ENCODE measurements around the gene GLRX. TPM values are rescaled to one million over a fixed set of nuclear protein-coding genes. Genes with fewer than 3 reads are reported as not detected.
"Not testable (repeated sequence)": the region's sequence is repeated elsewhere in the genome, so short reads cannot be mapped to it uniquely, and the experiment has no call there.

Gene GLRX
- total and polyA plus RNA-seq, 4 experiments from 2014 or later, result 73.9 to 207 (median 140) TPM

DNA sequence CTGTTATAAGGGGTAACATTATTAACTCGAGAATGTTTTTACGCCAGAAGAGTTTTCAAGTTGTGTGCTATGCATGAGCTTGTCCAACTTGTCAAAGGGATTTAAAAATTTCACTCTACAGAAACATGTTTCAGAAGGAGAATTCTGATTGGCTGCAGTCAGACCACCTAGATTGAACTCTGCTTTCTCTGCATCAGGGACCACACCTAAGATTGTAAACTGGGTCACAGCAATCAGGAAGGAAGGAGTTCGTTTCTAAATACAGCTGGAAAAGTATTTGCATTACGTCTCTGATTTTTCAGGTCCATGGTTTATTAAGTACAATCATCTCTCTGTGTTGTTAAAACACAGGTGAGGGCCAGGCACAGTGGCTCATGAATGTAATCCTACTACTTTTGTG lies 5.8 kb downstream of the GLRX start:
- Mint-ChIP-seq H3K27me3 (no peaks in the 10 kb centered on the region), H3K4me1 (peaks cover 70 to 95% (median 75%) of the 10 kb centered on the region in 4 donors), H3K9me3 (no peaks in the 10 kb centered on the region), H3K36me3 (peaks cover 56 to 73% of the 10 kb centered on the region in 2 donors), H3K27ac (peak overlapping the region; percentile 76 to 96 (median 92)), H3K4me3 (peak overlapping the region; percentile 79 to 100 (median 98))
- Histone ChIP-seq H3K9me3 (ENCODE audit: control insufficient read depth in 1 of 2, low read length in 2 of 2) (no peaks in the 10 kb centered on the region), H3K4me3 (ENCODE audit: low read length in 2 of 2) (no peak overlapping the region), H3K27me3 (ENCODE audit: insufficient read depth, low read length) (no peaks in the 10 kb centered on the region), H3K36me3 (ENCODE audit: insufficient read depth, low read length) (peaks cover 18% of the 10 kb centered on the region), H3K4me1 (ENCODE audit: insufficient read depth, low read length) (peaks cover 89% of the 10 kb centered on the region), H3K27ac (ENCODE audit: low read depth, low read length) (peak overlapping the region; percentile 66)
- ChIA-PET POLR2A (ENCODE audit: partially characterized antibody) (interaction anchor here (1.2 to 11.1 kb wide), 6 partner anchors 8 to 170 kb away, joined by 3 to 273 read pairs (median 4); partner anchors contain the start of gene RFESD), CTCF (ENCODE audit: partially characterized antibody) (interaction anchor here (0.9 to 7.9 kb wide), 4 partner anchors 8 to 35 kb away, joined by 5 to 51 read pairs (median 12); no protein-coding TSS in a partner anchor)
- intact Hi-C loops (cut with micrococcal nuclease), result no loop called here
- no peak for DNase-seq

DNA sequence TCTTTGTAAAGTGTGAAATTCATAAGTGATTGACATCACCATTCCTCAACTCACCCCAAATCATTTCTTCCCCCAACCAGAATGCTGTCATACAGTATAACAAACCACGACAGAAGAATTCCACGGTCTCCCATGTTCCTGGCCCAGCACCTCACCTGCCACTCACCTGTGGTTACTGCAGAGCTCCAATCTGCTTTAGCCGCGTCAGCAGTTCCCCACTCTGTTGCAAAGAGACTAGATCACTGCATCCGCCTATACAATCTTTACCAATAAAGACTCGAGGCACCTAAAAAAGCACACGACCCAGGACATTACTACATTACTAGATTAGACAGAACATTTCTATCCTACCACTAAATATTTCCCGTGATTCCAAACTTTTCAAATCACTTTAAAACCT lies 6.2 kb downstream of the GLRX start:
- peaks cover 56 to 71% of the 10 kb centered on the region in 2 donors for H3K36me3 Mint-ChIP-seq
- no peak overlapping the region for H3K4me3 ChIP-seq (ENCODE audit: low read length in 2 of 2)
- DNase-seq, result no peak
- no peaks in the 10 kb centered on the region for H3K27me3 ChIP-seq (ENCODE audit: insufficient read depth, low read length)
- peaks cover 89% of the 10 kb centered on the region for H3K4me1 ChIP-seq (ENCODE audit: insufficient read depth, low read length)
- peaks cover 73 to 95% (median 78%) of the 10 kb centered on the region in 4 donors for H3K4me1 Mint-ChIP-seq
- no peaks in the 10 kb centered on the region for H3K27me3 Mint-ChIP-seq
- H3K9me3 ChIP-seq (ENCODE audit: control insufficient read depth in 1 of 2, low read length in 2 of 2), result no peaks in the 10 kb centered on the region
- ChIA-PET POLR2A (ENCODE audit: partially characterized antibody) (interaction anchor here (0.8 to 11.1 kb wide), 6 partner anchors 9 to 170 kb away, joined by 3 to 273 read pairs (median 4); partner anchors contain the start of gene RFESD), CTCF (ENCODE audit: partially characterized antibody) (interaction anchor here (0.9 to 7.9 kb wide), 4 partner anchors 8 to 35 kb away, joined by 5 to 51 read pairs (median 12); no protein-coding TSS in a partner anchor)
- H3K27ac ChIP-seq (ENCODE audit: low read depth, low read length), result peak overlapping the region; percentile 66
- no peaks in the 10 kb centered on the region for H3K9me3 Mint-ChIP-seq
- peak overlapping the region; percentile 79 to 100 (median 98) for H3K4me3 Mint-ChIP-seq
- intact Hi-C loops (cut with micrococcal nuclease), result no loop called here
- peak overlapping the region; percentile 76 to 96 (median 92) for H3K27ac Mint-ChIP-seq
- peaks cover 18% of the 10 kb centered on the region for H3K36me3 ChIP-seq (ENCODE audit: insufficient read depth, low read length)

DNA sequence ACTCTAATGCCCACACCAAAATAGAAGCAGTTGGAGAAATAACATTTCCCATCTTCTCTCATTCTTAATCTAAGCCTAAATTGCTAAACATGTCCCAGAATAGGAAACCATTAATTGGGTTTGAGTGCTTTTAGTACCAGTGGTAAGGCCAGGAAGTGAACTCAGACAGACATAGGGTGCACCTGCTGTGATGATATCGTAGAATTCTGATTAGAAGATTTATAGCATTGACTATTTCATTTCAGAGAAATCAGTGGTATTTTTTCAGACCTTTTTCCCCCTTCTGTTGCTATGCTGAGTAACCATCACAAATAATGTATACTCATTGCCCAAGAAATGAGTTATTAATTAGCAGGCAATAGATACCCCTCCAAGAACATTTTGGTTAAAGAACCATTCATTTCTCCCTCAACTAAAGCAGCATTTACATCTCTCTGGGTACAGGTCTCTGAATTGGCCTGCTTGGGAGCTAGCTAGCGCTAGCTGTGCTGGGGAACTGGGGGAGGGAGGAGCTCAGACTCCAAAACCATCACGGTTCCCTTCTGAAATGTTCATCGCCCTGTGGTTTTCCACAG lies 7.3 kb downstream of the GLRX start:
- H3K9me3 ChIP-seq (ENCODE audit: control insufficient read depth in 1 of 2, low read length in 2 of 2), result no peaks in the 10 kb centered on the region
- peaks cover 87% of the 10 kb centered on the region for H3K4me1 ChIP-seq (ENCODE audit: insufficient read depth, low read length)
- intact Hi-C loops (cut with micrococcal nuclease), result no loop called here
- H3K4me3 ChIP-seq (ENCODE audit: low read length in 2 of 2), result no peak overlapping the region
- H3K4me3 Mint-ChIP-seq, result peak overlapping the region in 4 of 8 donors; percentile 12 to 79 (median 15)
- H3K27me3 ChIP-seq (ENCODE audit: insufficient read depth, low read length), result no peaks in the 10 kb centered on the region
- H3K9me3 Mint-ChIP-seq, result no peaks in the 10 kb centered on the region
- peaks cover 18% of the 10 kb centered on the region for H3K36me3 ChIP-seq (ENCODE audit: insufficient read depth, low read length)
- peaks cover 52 to 70% of the 10 kb centered on the region in 2 donors for H3K36me3 Mint-ChIP-seq
- H3K27ac Mint-ChIP-seq, result peak overlapping the region; percentile 3 to 96 (median 92)
- peaks cover 75 to 98% (median 85%) of the 10 kb centered on the region in 4 donors for H3K4me1 Mint-ChIP-seq
- CTCF ChIA-PET (ENCODE audit: partially characterized antibody), result interaction anchor here (0.8 to 7.9 kb wide), 3 partner anchors 24 to 33 kb away, joined by 5 to 51 read pairs (median 16); no protein-coding TSS in a partner anchor
- POLR2A ChIA-PET (ENCODE audit: partially characterized antibody), result interaction anchor here (1.2 to 11.1 kb wide), 3 partner anchors 10 to 169 kb away, joined by 4 to 273 read pairs (median 5); partner anchors contain the start of gene RFESD
- no peaks in the 10 kb centered on the region for H3K27me3 Mint-ChIP-seq
- DNase-seq, result no peak
- H3K27ac ChIP-seq (ENCODE audit: low read depth, low read length), result peak overlapping the region; percentile 66

DNA sequence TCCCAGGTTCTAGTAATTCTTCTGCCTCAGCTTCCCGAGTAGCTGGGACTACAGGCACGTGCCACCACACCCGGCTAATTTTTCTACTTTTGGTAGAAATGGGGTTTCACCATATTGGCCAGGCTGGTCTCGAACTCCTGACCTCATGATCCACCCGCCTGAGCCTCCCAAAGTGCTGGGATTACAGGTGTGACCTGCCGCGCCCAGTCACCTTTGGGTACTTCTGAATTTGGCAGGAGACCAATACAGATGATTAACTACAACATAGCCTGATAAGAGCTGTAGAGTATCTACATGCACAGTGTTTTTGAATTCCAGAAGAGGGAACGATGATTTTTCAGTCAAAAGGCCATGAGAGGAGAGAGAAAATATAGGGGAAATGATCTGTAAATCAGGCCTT lies 9.5 kb downstream of the GLRX start:
- H3K9me3 Mint-ChIP-seq; H3K27me3 ChIP-seq (ENCODE audit: insufficient read depth, low read length); H3K27ac ChIP-seq (ENCODE audit: low read depth, low read length); DNase-seq; H3K27me3 Mint-ChIP-seq; H3K4me3 ChIP-seq (ENCODE audit: low read length in 2 of 2); H3K9me3 ChIP-seq (ENCODE audit: control insufficient read depth in 1 of 2, low read length in 2 of 2); intact Hi-C loops (cut with micrococcal nuclease): not testable (repeated sequence)
- Mint-ChIP-seq H3K36me3 (peaks cover 42 to 58% of the 10 kb centered on the region in 2 donors), H3K4me3 (peak overlapping the region in 1 of 8 donors; percentile 6), H3K27ac (peak overlapping the region in 6 of 7 donors; percentile 22 to 92 (median 73)), H3K4me1 (peaks cover 78 to 100% (median 88%) of the 10 kb centered on the region in 4 donors)
- ChIA-PET CTCF (ENCODE audit: partially characterized antibody) (interaction anchor here (0.7 to 2.4 kb wide), 3 partner anchors 8 to 32 kb away, joined by 3 to 17 read pairs (median 10); partner anchors contain the start of gene GLRX), POLR2A (ENCODE audit: partially characterized antibody) (interaction anchor here (1.7 to 6.5 kb wide), 2 partner anchors 9 to 23 kb away, joined by 21 to 92 read pairs; partner anchors contain the start of gene GLRX)
- Histone ChIP-seq H3K4me1 (ENCODE audit: insufficient read depth, low read length) (peaks cover 91% of the 10 kb centered on the region), H3K36me3 (ENCODE audit: insufficient read depth, low read length) (peaks cover 18% of the 10 kb centered on the region)

DNA sequence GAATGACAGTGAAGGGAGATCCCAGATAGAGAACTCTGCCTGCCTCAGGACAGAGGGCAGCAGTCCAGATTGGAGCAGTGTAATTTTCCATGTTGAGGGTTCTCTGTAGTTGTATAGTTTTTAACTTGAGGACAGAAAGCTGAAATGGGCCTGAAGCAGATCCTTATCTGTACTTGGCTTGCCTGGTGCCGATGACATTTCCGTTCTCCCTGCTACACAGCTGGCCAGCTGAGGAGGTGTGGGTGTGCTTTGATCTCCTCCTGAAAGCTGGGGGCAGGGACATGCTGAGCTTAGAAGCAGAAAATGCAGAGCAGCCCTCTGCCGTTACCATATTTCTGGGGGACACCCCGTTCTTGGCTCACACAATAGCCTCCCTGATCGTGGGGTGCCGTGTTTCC lies 10.5 kb downstream of the GLRX start:
- ChIA-PET CTCF (ENCODE audit: partially characterized antibody) (interaction anchor here (0.7 to 2.4 kb wide), 5 partner anchors 9 to 31 kb away, joined by 3 to 17 read pairs (median 5); partner anchors contain the start of gene GLRX), POLR2A (ENCODE audit: partially characterized antibody) (interaction anchor here (1.7 to 6.5 kb wide), 2 partner anchors 10 to 24 kb away, joined by 21 to 92 read pairs; partner anchors contain the start of gene GLRX)
- peaks cover 74 to 98% (median 83%) of the 10 kb centered on the region in 4 donors for H3K4me1 Mint-ChIP-seq
- H3K36me3 ChIP-seq (ENCODE audit: insufficient read depth, low read length), result peaks cover 18% of the 10 kb centered on the region
- H3K27me3 ChIP-seq (ENCODE audit: insufficient read depth, low read length), result no peaks in the 10 kb centered on the region
- H3K4me1 ChIP-seq (ENCODE audit: insufficient read depth, low read length), result peaks cover 89% of the 10 kb centered on the region
- peak overlapping the region; percentile 45 for H3K27ac ChIP-seq (ENCODE audit: low read depth, low read length)
- peak overlapping the region in 7 of 8 donors; percentile 26 to 72 (median 63) for H3K4me3 Mint-ChIP-seq
- peaks cover 42 to 52% of the 10 kb centered on the region in 2 donors for H3K36me3 Mint-ChIP-seq
- H3K9me3 ChIP-seq (ENCODE audit: control insufficient read depth in 1 of 2, low read length in 2 of 2), result no peaks in the 10 kb centered on the region
- peak in 1 of 5 donors; percentile 56 for DNase-seq
- H3K27ac Mint-ChIP-seq, result peak overlapping the region; percentile 76 to 94 (median 90)
- H3K4me3 ChIP-seq (ENCODE audit: low read length in 2 of 2), result no peak overlapping the region
- H3K27me3 Mint-ChIP-seq, result no peaks in the 10 kb centered on the region
- no peaks in the 10 kb centered on the region for H3K9me3 Mint-ChIP-seq
- intact Hi-C loops (cut with micrococcal nuclease), result no loop called here

DNA sequence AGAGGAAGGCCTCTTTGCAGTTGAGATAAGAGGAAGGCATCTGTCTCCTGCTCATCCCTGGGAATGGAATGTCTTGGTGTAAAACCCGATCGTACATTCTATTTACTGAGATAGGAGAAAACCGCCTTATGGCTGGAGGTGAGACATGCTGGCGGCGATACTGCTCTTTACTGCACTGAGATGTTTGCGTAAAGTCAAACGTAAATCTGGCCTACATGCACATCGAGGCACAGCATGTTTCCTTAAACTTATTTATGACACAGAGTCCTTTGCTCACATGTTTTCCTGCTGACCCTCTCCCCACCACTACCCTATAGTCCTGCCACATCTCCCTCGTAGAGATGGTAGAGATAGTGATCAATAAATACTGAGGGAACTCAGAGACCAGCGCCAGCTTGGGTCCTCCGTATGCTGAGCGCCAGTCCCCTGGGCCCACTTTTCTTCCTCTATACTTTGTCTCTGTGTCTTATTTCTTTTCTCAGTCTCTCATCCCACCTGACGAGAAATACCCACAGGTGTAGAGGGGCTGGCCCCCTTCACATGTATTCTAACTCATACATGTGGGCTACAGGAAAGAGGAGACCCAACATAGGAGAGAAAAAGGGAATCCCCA lies 11.0 kb downstream of the GLRX start:
- Histone ChIP-seq H3K4me1 (ENCODE audit: insufficient read depth, low read length) (peaks cover 84% of the 10 kb centered on the region), H3K36me3 (ENCODE audit: insufficient read depth, low read length) (peaks cover 18% of the 10 kb centered on the region), H3K27ac (ENCODE audit: low read depth, low read length) (peak overlapping the region; percentile 45)
- POLR2A ChIA-PET (ENCODE audit: partially characterized antibody), result interaction anchor here (1.7 to 6.5 kb wide), 4 partner anchors 7 to 24 kb away, joined by 21 to 140 read pairs (median 66); partner anchors contain the start of gene GLRX
- DNase-seq; H3K4me3 ChIP-seq (ENCODE audit: low read length in 2 of 2); intact Hi-C loops (cut with micrococcal nuclease); H3K9me3 Mint-ChIP-seq; H3K27me3 ChIP-seq (ENCODE audit: insufficient read depth, low read length); H3K9me3 ChIP-seq (ENCODE audit: control insufficient read depth in 1 of 2, low read length in 2 of 2); H3K27me3 Mint-ChIP-seq: not testable (repeated sequence)
- H3K36me3 Mint-ChIP-seq, result peaks cover 40 to 47% of the 10 kb centered on the region in 2 donors
- CTCF ChIA-PET (ENCODE audit: partially characterized antibody), result interaction anchor here (0.8 to 10.7 kb wide), 6 partner anchors 10 to 30 kb away, joined by 3 to 116 read pairs (median 28); partner anchors contain the start of gene GLRX
- H3K4me3 Mint-ChIP-seq, result peak overlapping the region in 7 of 8 donors; percentile 26 to 72 (median 63)
- peaks cover 70 to 93% (median 79%) of the 10 kb centered on the region in 4 donors for H3K4me1 Mint-ChIP-seq
- H3K27ac Mint-ChIP-seq, result peak overlapping the region; percentile 76 to 94 (median 90)

Data from CD4-positive, alpha-beta memory T cell (primary cell).